IMR-90 (cell line): ENCODE data around the gene PAMR1. TPM values are rescaled to one million over a fixed set of nuclear protein-coding genes. Genes with fewer than 3 reads are reported as not detected.

ENCODE experiments used
- ATAC-seq: fragments of 200-7000 bp; cut with Tn5 transposase; 2 replicates; pipeline ENCODE4 v1.9.1; 2020; ENCODE audit warnings: low read depth, mild to moderate bottlenecking, moderate library complexity
- BruUV-seq: library from RNA; stranded (reverse); fragments of 400-500 nt; replicated peaks from 2 replicates; lab custom pipeline; 2021; lab: Mats Ljungman, UMichigan
- CTCF ChIA-PET: fragments of 300-600 bp; formaldehyde crosslinking; extraction: SDS; loops from one replicate; lab custom pipeline; 2021; ENCODE audit warnings: antibody characterized with exemption; lab: Yijun Ruan, JAX
- POLR2A ChIA-PET: fragments of 300-600 bp; sonication (Branson Sonifier 250); formaldehyde crosslinking; loops from one replicate; lab custom pipeline; 2022; ENCODE audit warnings: antibody characterized with exemption; ENCODE audit not compliant: unreplicated experiment; lab: Charles Lee
- DNase-seq: peaks from one replicate; pipeline ENCODE4 v3.0.0; 2013
- H2AFZ ChIP-seq: replicated peaks from 2 replicates; pipeline ENCODE3; 2013; ENCODE audit warnings: low read length, mild to moderate bottlenecking; ENCODE audit not compliant: poor library complexity
- H2AK5ac ChIP-seq: 2 replicates; pipeline ENCODE4 v1.6.1; 2013; ENCODE audit warnings: low read depth, low read length, inconsistent platforms
- H2AK9ac ChIP-seq: replicated peaks from 2 replicates; pipeline ENCODE3; 2013; ENCODE audit warnings: mild to moderate bottlenecking, low read depth, low read length, moderate library complexity; ENCODE audit not compliant: poor library complexity
- H2BK120ac ChIP-seq: 2 replicates; pipeline ENCODE4 v1.6.1; 2013; ENCODE audit warnings: low read depth, low read length, inconsistent platforms
- H2BK15ac ChIP-seq: 3 replicates; pipeline ENCODE4 v1.6.1; 2013; ENCODE audit warnings: low read depth, low read length, inconsistent platforms
- H2BK20ac ChIP-seq: 2 replicates; pipeline ENCODE4 v1.6.1; 2013; ENCODE audit warnings: low read depth, mild to moderate bottlenecking, inconsistent platforms, low read length, moderate library complexity
- H2BK5ac ChIP-seq: 2 replicates; pipeline ENCODE4 v1.6.1; 2013; ENCODE audit warnings: mild to moderate bottlenecking, low read depth, low read length, inconsistent platforms; ENCODE audit not compliant: poor library complexity, severe bottlenecking
- H3K14ac ChIP-seq: replicated peaks from 2 replicates; pipeline ENCODE4 v1.6.1; 2013; ENCODE audit warnings: low read depth, low read length, inconsistent platforms
- H3K18ac ChIP-seq: 2 replicates; pipeline ENCODE4 v1.6.1; 2013; ENCODE audit warnings: low read depth, low read length, control low read depth
- H3K23ac ChIP-seq: 2 replicates; pipeline ENCODE4 v1.6.1; 2013; ENCODE audit warnings: low read depth, low read length, inconsistent platforms
- H3K27ac ChIP-seq: 2 replicates; pipeline ENCODE4 v1.5.1; 2013; ENCODE audit warnings: mild to moderate bottlenecking, control low read depth, low read length; ENCODE audit not compliant: insufficient read depth
- H3K27me3 ChIP-seq: 2 replicates; pipeline ENCODE4 v1.6.1; 2013; ENCODE audit warnings: low read length; ENCODE audit not compliant: control insufficient read depth, insufficient read depth
- H3K36me3 ChIP-seq: 2 replicates; pipeline ENCODE4 v1.6.1; 2013; ENCODE audit warnings: low read length, mixed read lengths; ENCODE audit not compliant: control insufficient read depth, insufficient read depth
- H3K4ac ChIP-seq: 2 replicates; pipeline ENCODE4 v1.6.1; 2013; ENCODE audit warnings: low read depth, low read length, inconsistent platforms
- H3K4me1 ChIP-seq: 2 replicates; pipeline ENCODE4 v1.6.1; 2013; ENCODE audit warnings: low read length, mixed read lengths; ENCODE audit not compliant: control insufficient read depth, insufficient read depth
- H3K4me2 ChIP-seq: 2 replicates; pipeline ENCODE4 v1.6.1; 2013; ENCODE audit warnings: low read depth, mild to moderate bottlenecking, control low read depth, low read length, moderate library complexity
- H3K4me3 ChIP-seq: 2 replicates; pipeline ENCODE4 v1.5.1; 2013; ENCODE audit warnings: low read depth, mild to moderate bottlenecking, control low read depth, low read length, moderate library complexity; ENCODE audit not compliant: insufficient read depth
- H3K56ac ChIP-seq: 2 replicates; pipeline ENCODE4 v1.6.1; 2013; ENCODE audit warnings: low read length, inconsistent platforms; ENCODE audit not compliant: insufficient read depth; ENCODE audit errors: extremely low read depth
- H3K79me1 ChIP-seq, 2 experiments: 2 replicates each; pipeline ENCODE4 v1.6.1; 2013; ENCODE audit warnings: low read length in 2 of 2, inconsistent platforms in 1 of 2, low read depth in 1 of 2
- H3K9ac ChIP-seq: 2 replicates; pipeline ENCODE4 v1.6.1; 2013; ENCODE audit warnings: low read depth, low read length, control low read depth
- H3K9me1 ChIP-seq: 2 replicates; pipeline ENCODE4 v1.6.1; 2013; ENCODE audit warnings: low read length, inconsistent platforms; ENCODE audit not compliant: insufficient read depth
- H3K9me3 ChIP-seq: 2 replicates; pipeline ENCODE4 v1.6.1; 2013; ENCODE audit warnings: low read length; ENCODE audit not compliant: control insufficient read depth, insufficient read depth
- H4K20me1 ChIP-seq: 2 replicates; pipeline ENCODE4 v1.6.1; 2013; ENCODE audit warnings: low read length, inconsistent platforms; ENCODE audit not compliant: insufficient read depth
- H4K5ac ChIP-seq: 2 replicates; pipeline ENCODE4 v1.6.1; 2013; ENCODE audit warnings: mild to moderate bottlenecking, low read depth, low read length, control low read depth
- H4K8ac ChIP-seq, 2 experiments: 2 replicates each; pipeline ENCODE4 v1.6.1; 2013; ENCODE audit warnings: low read depth in 2 of 2, low read length in 2 of 2, control low read depth in 1 of 2, inconsistent platforms in 1 of 2
- H4K91ac ChIP-seq: 2 replicates; pipeline ENCODE4 v1.6.1; 2013; ENCODE audit warnings: low read depth, low read length, inconsistent platforms; ENCODE audit not compliant: insufficient read depth
- MXI1 ChIP-seq: IDR thresholded peaks from 2 replicates; pipeline ENCODE4 v1.6.1; 2012; ENCODE audit warnings: low read depth, mild to moderate bottlenecking, low read length, moderate library complexity, borderline replicate concordance
- POLR2A ChIP-seq: IDR thresholded peaks from 2 replicates; pipeline ENCODE4 v1.6.1; 2012; ENCODE audit warnings: mild to moderate bottlenecking, low read depth, low read length
- RAD21 ChIP-seq: IDR thresholded peaks from 2 replicates; pipeline ENCODE4 v1.6.1; 2012; ENCODE audit warnings: low read length, improper control_type of control experiment
- SMC3 ChIP-seq: fragments of 150-350 bp; IDR thresholded peaks from 2 replicates; pipeline ENCODE4 v1.6.1; 2016; ENCODE audit warnings: low read depth, mild to moderate bottlenecking, antibody characterized with exemption, low read length, moderate library complexity
- WGBS, 2 experiments: methylation state at CpG; one replicate each; pipeline versions ENCODE4 v1.1.5 to v1.1.7; 2013; ENCODE audit warnings: missing lambda C conversion rate in 2 of 2; ENCODE audit not compliant: insufficient read length in 1 of 2; ENCODE audit errors: extremely low coverage in 2 of 2; 5-methylcytosine and 5-hydroxymethylcytosine counted together
- dilution Hi-C: fragments of 300-500 bp; cut with HindIII; formaldehyde crosslinking; loops from one replicate; pipeline ENCODE4 v1.14.3; 2018; ENCODE audit warnings: low sequenced_read_pairs; ENCODE audit not compliant: unreplicated experiment
- in situ Hi-C: fragments of 300-500 bp; cut with MboI; formaldehyde crosslinking; loops from 3 replicates; pipeline ENCODE4 v1.14.3; 2019; ENCODE audit warnings: low sequenced_read_pairs, inconsistent platforms, mixed read lengths
- intact Hi-C: fragments of 100-400 bp; cut with micrococcal nuclease; formaldehyde crosslinking; loops from 2 replicates; pipeline ENCODE4 v1.10.0; 2022
- polyA plus RNA-seq, 3 experiments: library from polyadenylated mRNA; depleted of rRNA; stranded (reverse); fragments of >200 nt; gene quantifications; 2 replicates each; pipeline ENCODE4 v1.2.3, GENCODE V29; 2012; ENCODE audit warnings: low replicate concordance in 1 of 3
- total RNA-seq: library from RNA; depleted of rRNA; stranded (reverse); fragments of >200 nt; gene quantifications from 2 replicates; pipeline ENCODE4 v1.2.3, GENCODE V29; 2012

PAMR1 gene
- total and polyA plus RNA-seq, 2 of the 4 experiments (the other 2 are of a cell fraction): 70.7 to 80.7 TPM

- H3K4ac ChIP-seq: no peak overlapping the region
- no peak overlapping the region for H3K18ac ChIP-seq
- H2BK20ac ChIP-seq: peak overlapping the region; percentile 7; the same call in 1 of the 2 replicates
- BruUV-seq: no TSS peak
- peak overlapping the region; percentile 16; the same call in 1 of the 2 replicates for H2BK120ac ChIP-seq
- ATAC-seq (no peak), DNase-seq (no peak)
- no peak for TF ChIP-seq RAD21
- no peak for TF ChIP-seq SMC3
- TF ChIP-seq POLR2A: no peak
- TF ChIP-seq MXI1: no peak
- no peak overlapping the region for H4K8ac ChIP-seq
- no peaks in the 10 kb centered on the region for H3K36me3 ChIP-seq
- no peaks in the 10 kb centered on the region for H3K9me3 ChIP-seq
- H4K91ac ChIP-seq: no peak overlapping the region
- WGBS, 2 experiments: 80% methylated on average over 1 of the region's 4 CpGs; no CpG with 5 or more reads in 1 of the 2 experiments
- H4K5ac ChIP-seq: no peak overlapping the region
- H3K4me2 ChIP-seq: no peak overlapping the region
- H3K56ac ChIP-seq: no peak overlapping the region
- no peaks in the 10 kb centered on the region for H4K20me1 ChIP-seq
- CTCF ChIA-PET: interaction anchor here (0.6 kb wide), 1 partner anchor 155 kb away, joined by 3 read pairs; no protein-coding TSS in a partner anchor
- no peaks in the 10 kb centered on the region for H3K79me1 ChIP-seq
- H3K4me3 ChIP-seq: no peak overlapping the region
- dilution Hi-C loops (no loop called here), intact Hi-C loops (no loop called here), in situ Hi-C loops (no loop called here)
- H2AFZ ChIP-seq: no peak overlapping the region
- no peaks in the 10 kb centered on the region for H3K9me1 ChIP-seq
- H3K14ac ChIP-seq: no peak overlapping the region
- H3K27me3 ChIP-seq: no peaks in the 10 kb centered on the region
- H2BK5ac ChIP-seq: no peak overlapping the region
- no peak overlapping the region for H3K27ac ChIP-seq
- H3K9ac ChIP-seq: no peak overlapping the region
- H2AK5ac ChIP-seq: 0 out of 2 replicates have a peak overlapping the region, but pooled peaks have one; percentile 40
- H2AK9ac ChIP-seq: no peak overlapping the region
- POLR2A ChIA-PET: no interaction called here
- H2BK15ac ChIP-seq: 0 out of 3 replicates have a peak overlapping the region, but pooled peaks have one; percentile 7
- H3K4me1 ChIP-seq: peaks cover 5% of the 10 kb centered on the region; the same call in 1 of the 2 replicates
- H3K23ac ChIP-seq: no peak overlapping the region
These were observed 40.8 kb upstream of the PAMR1 start for GRCh38 chr11:35566181-35566580.
